ENCODE data around the gene PRTG. TPM values are rescaled to one million over a fixed set of nuclear protein-coding genes. Genes with fewer than 3 reads are reported as not detected.
A peak's percentile ranks its signal among the peaks of the same experiment; 100 is the strongest.

Gene PRTG
- total and polyA plus RNA-seq, 9 of the 15 experiments (the other 6 are each of a cell fraction or from before 2014, with no cell fraction given) = under 0.01 to 0.14 (median 0.06) TPM; not detected in 1

DNA sequence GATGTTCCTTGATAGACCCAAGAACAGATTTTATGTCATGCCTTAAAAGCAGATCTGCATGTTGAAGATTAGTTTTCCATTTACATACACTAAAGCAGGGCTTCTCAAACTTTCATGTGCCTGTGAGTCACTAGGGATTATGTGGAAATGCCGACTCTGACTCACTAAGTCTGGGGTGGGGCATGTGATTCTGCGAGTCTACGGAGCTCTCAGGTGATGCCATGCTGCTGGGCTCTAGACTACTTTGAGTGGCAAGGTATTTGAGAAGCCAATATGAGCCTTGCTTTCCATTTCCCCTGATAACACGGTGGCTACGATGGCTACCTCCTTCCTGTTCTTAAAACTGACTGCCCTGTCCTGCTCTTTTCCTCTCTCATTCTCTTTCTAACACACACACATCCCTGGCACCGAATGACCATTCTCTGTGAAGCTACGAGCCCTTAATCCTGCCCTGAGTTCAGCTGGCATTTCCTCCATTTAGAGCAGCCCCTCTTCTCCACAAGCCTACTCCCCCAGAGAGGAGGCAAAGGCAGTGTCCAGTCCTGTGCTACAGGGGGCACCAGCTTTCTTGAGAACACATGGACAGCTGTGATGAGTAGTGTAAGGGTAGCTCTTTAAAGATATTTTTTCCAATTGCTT lies 115.1 kb downstream of the PRTG start:
- BruUV-seq (replicated peaks) = no TSS peak
- Histone ChIP-seq H3K36me3 (ENCODE audit: control insufficient read depth, insufficient read depth, low read length) (no peaks in the 10 kb centered on the region), H3K27ac (ENCODE audit: extremely low read depth, low read depth, low read length) (no peak overlapping the region), H3K9ac (ENCODE audit: insufficient read depth in 1 of 2, low read depth in 2 of 2, low read length in 2 of 2) (no peak overlapping the region), H3K27me3 (ENCODE audit: control insufficient read depth in 2 of 2, insufficient read depth in 2 of 2, low read length in 2 of 2) (peaks cover 0 to 5% of the 10 kb centered on the region in 2 experiments; a peak in 3 of 5 replicates), H4K20me1 (replicated peaks; ENCODE audit: control insufficient read depth, insufficient read depth, low read length) (no peaks in the 10 kb centered on the region), H3K4me1 (replicated peaks in 1 of 2; ENCODE audit: control insufficient read depth in 2 of 2, insufficient read depth in 2 of 2, low read length in 2 of 2) (no peaks in the 10 kb centered on the region), H3K9me3 (replicated peaks; ENCODE audit: control insufficient read depth, insufficient read depth, low read depth, low read length) (no peaks in the 10 kb centered on the region), H3K9me1 (ENCODE audit: control insufficient read depth, insufficient read depth, low read length) (no peaks in the 10 kb centered on the region), H3K4me2 (ENCODE audit: insufficient read depth, low read length) (no peak overlapping the region), H3K4me3 (no peak overlapping the region), H3K79me2 (ENCODE audit: control insufficient read depth, insufficient read depth, low read length) (no peaks in the 10 kb centered on the region), H2AFZ (ENCODE audit: low read depth, low read length) (no peak overlapping the region)
- ChIA-PET POLR2A (interaction anchor here (1.0 kb wide), 2 partner anchors 10 to 11 kb away, joined by 3 read pairs; no protein-coding TSS in a partner anchor), CTCF (ENCODE audit: low intra/inter-chr PET ratio) (no interaction called here)
- 1% methylated on average over 7 of the region's 7 CpGs for WGBS (ENCODE audit: insufficient coverage, low coverage, missing lambda C conversion rate)
- FAIRE-seq (no peak), ATAC-seq (peak; percentile 66), DNase-seq (ENCODE audit: extremely low read depth in 1 of 4, low spot score in 3 of 4) (peak in 1 of 4 experiments; percentile 15)
- intact Hi-C loops (cut with micrococcal nuclease) (no loop called here), in situ Hi-C loops (cut with MboI) (no loop called here)
- TF ChIP-seq CHD4 (IDR thresholded peaks at IDR 0.05; ENCODE audit: insufficient read depth, insufficient replicate concordance, low read depth, low read length, poor library complexity, severe bottlenecking) (no peak), KDM1A (IDR thresholded peaks at IDR 0.05) (no peak), HDAC3 (IDR thresholded peaks at IDR 0.05; ENCODE audit: borderline replicate concordance, partially characterized antibody) (no peak), ZNF561 (CRISPR knock-in tag; conservative IDR thresholded peaks at IDR 0.05) (no peak), ZNF77 (CRISPR knock-in tag; IDR thresholded peaks at IDR 0.05) (no peak), PRDM10 (IDR thresholded peaks at IDR 0.05; ENCODE audit: partially characterized antibody) (no peak), MAZ (CRISPR knock-in tag; conservative IDR thresholded peaks at IDR 0.05 in 1 of 2, IDR thresholded peaks at IDR 0.05 in 1 of 2) (no peak), ATF3 (IDR thresholded peaks at IDR 0.05) (peak; percentile 66; the same call in 1 of the 2 replicates), ATF3 (CRISPR knock-in tag; conservative IDR thresholded peaks at IDR 0.05) (no peak), ZNF431 (CRISPR knock-in tag; IDR thresholded peaks at IDR 0.05) (no peak), HMG20B (CRISPR knock-in tag; IDR thresholded peaks at IDR 0.05) (no peak), JUN (IDR thresholded peaks at IDR 0.05; ENCODE audit: borderline replicate concordance, low read depth, low read length) (peak; percentile 47; the same call in 1 of the 2 replicates), JUN (CRISPR knock-in tag; IDR thresholded peaks at IDR 0.05; ENCODE audit: borderline replicate concordance) (no peak), GTF3C2 (IDR thresholded peaks at IDR 0.05; ENCODE audit: borderline replicate concordance, extremely low read depth, insufficient read length) (no peak)

Data from K562 (cell line).